Measurements from ENCODE around the gene LAMB4. TPM values are rescaled to one million over a fixed set of nuclear protein-coding genes. Genes with fewer than 3 reads are reported as not detected.

Gene LAMB4
- total and polyA plus RNA-seq, 2 of the 8 experiments (the other 6 are each of a cell fraction or from before 2014, with no cell fraction given): not detected

DNA sequence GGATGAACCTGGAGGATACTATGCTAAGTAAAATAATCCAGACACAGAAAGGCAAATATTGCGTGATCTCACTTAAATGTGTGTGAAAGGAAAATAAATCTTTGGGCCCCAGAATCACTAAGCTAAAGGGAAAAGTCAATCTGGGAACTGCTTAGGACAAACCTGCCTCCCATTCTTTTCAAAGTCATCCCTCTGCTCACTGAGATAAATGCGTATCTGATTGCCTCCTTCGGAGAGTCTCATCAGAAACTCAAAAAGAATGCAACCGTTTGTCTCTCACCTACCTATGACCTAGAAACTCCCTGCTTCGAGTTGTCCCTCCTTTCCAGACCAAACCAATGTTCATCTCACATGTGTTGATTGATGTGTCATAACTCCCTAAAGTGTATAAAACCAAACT lies 40.1 kb upstream of the LAMB4 start:
- no peak overlapping the region for H2BK120ac ChIP-seq (replicated peaks; ENCODE audit: low read depth, low read length)
- TF ChIP-seq TCF12 (IDR thresholded peaks at IDR 0.05; ENCODE audit: low read depth, low read length) (no peak), BRCA1 (IDR thresholded peaks at IDR 0.05; ENCODE audit: low read depth, low read length) (no peak), SRF (IDR thresholded peaks at IDR 0.05; ENCODE audit: low read depth, low read length) (no peak), GTF2F1 (IDR thresholded peaks at IDR 0.05; ENCODE audit: borderline replicate concordance, low read depth, low read length) (no peak), CHD2 (IDR thresholded peaks at IDR 0.05; ENCODE audit: low read length) (no peak), PHF8 (conservative IDR thresholded peaks at IDR 0.05; ENCODE audit: low read depth, low read length) (no peak), POLR2A (IDR thresholded peaks at IDR 0.05; ENCODE audit: control extremely low read depth in 1 of 2, low read depth in 2 of 2, low read length in 2 of 2) (no peak), RNF2 (IDR thresholded peaks at IDR 0.05; ENCODE audit: borderline replicate concordance, low read depth, low read length, missing control alignments, poor library complexity, severe bottlenecking) (no peak), SIX5 (IDR thresholded peaks at IDR 0.05; ENCODE audit: low read depth, low read length) (no peak), SP1 (IDR thresholded peaks at IDR 0.05; ENCODE audit: low read depth, low read length) (no peak), RAD21 (IDR thresholded peaks at IDR 0.05 in 1 of 2, conservative IDR thresholded peaks at IDR 0.05 in 1 of 2; ENCODE audit: low read depth in 2 of 2, low read length in 2 of 2) (no peak), YY1 (IDR thresholded peaks at IDR 0.05; ENCODE audit: low read depth, low read length) (no peak), EGR1 (IDR thresholded peaks at IDR 0.05; ENCODE audit: borderline replicate concordance, low read depth, low read length) (no peak)
- no peaks in the 10 kb centered on the region for H3K23me2 ChIP-seq (ENCODE audit: low read depth, low read length)
- peaks cover 0 to 3% (median 1%) of the 10 kb centered on the region in 4 experiments; a peak in 3 of 7 replicates for H3K4me1 ChIP-seq (replicated peaks in 1 of 4; ENCODE audit: control insufficient read depth in 3 of 4, insufficient read depth in 4 of 4, low read length in 3 of 4)
- no peak overlapping the region for H3K9ac ChIP-seq (replicated peaks in 1 of 4; ENCODE audit: extremely low read depth in 1 of 4, low read depth in 3 of 4, low read length in 3 of 4)
- H3K79me2 ChIP-seq (ENCODE audit: control insufficient read depth in 1 of 2, insufficient read depth in 2 of 2, low read length in 2 of 2): no peaks in the 10 kb centered on the region
- no peak overlapping the region for H3K23ac ChIP-seq (ENCODE audit: insufficient read length)
- H3K4me3 ChIP-seq (ENCODE audit: extremely low read depth in 1 of 4, insufficient read depth in 2 of 4, low read depth in 3 of 4, low read length in 4 of 4): no peak overlapping the region
- no peak overlapping the region for H3K27ac ChIP-seq (ENCODE audit: low read depth, low read length)
- no peak overlapping the region for H3K14ac ChIP-seq (ENCODE audit: insufficient read length)
- no peak overlapping the region for H2BK12ac ChIP-seq (ENCODE audit: low read depth, low read length)
- no peaks in the 10 kb centered on the region for H3K27me3 ChIP-seq (replicated peaks in 1 of 4; ENCODE audit: control insufficient read depth in 3 of 4, extremely low read depth in 1 of 4, insufficient read depth in 3 of 4, low read length in 3 of 4)
- H3K56ac ChIP-seq (replicated peaks; ENCODE audit: insufficient read length, low read depth, low read length): no peak overlapping the region
- H3K18ac ChIP-seq (ENCODE audit: extremely low read depth, low read length): no peak overlapping the region
- FAIRE-seq: no peak
- no peak overlapping the region for H2BK15ac ChIP-seq (ENCODE audit: low read length)
- H3K4me2 ChIP-seq (ENCODE audit: insufficient read depth in 1 of 2, low read depth in 2 of 2, low read length in 2 of 2): no peak overlapping the region
- H3K36me3 ChIP-seq (ENCODE audit: control insufficient read depth in 2 of 4, insufficient read depth in 4 of 4, low read length in 3 of 4): no peaks in the 10 kb centered on the region
- no peak overlapping the region for H4K8ac ChIP-seq (ENCODE audit: extremely low read depth, insufficient read depth, low read length)
- POLR2A ChIA-PET (ENCODE audit: partially characterized antibody): no interaction called here
- no peak overlapping the region for H3K4ac ChIP-seq (replicated peaks; ENCODE audit: insufficient read length, low read depth, low read length)
- 70% methylated on average over 5 of the region's 5 CpGs; no CpG with 5 or more reads in 1 of the 2 experiments for WGBS, 2 experiments (ENCODE audit: extremely low coverage in 1 of 2, insufficient coverage in 1 of 2, insufficient read length in 1 of 2, insufficient replicate concordance in 2 of 2, low coverage in 1 of 2, low lambda C conversion rate in 2 of 2, missing lambda C conversion rate in 1 of 2)
- CTCF ChIA-PET (ENCODE audit: partially characterized antibody): no interaction called here
- H4K20me1 ChIP-seq (replicated peaks in 1 of 2; ENCODE audit: control insufficient read depth in 1 of 2, insufficient read depth in 2 of 2, low read length in 2 of 2): no peaks in the 10 kb centered on the region
- H3K9me3 ChIP-seq (ENCODE audit: insufficient read depth in 2 of 2, low read depth in 1 of 2, low read length in 1 of 2): no peaks in the 10 kb centered on the region
- H2BK5ac ChIP-seq (ENCODE audit: low read depth, low read length): no peak overlapping the region
- no peak overlapping the region for H4K91ac ChIP-seq (replicated peaks; ENCODE audit: insufficient read length, low read length)
- no peak overlapping the region for H2AFZ ChIP-seq (ENCODE audit: low read length)
- no peak overlapping the region for H4K5ac ChIP-seq (ENCODE audit: insufficient read length, low read depth, low read length)
- no peak overlapping the region for H2BK20ac ChIP-seq (ENCODE audit: low read length)
- H3K79me1 ChIP-seq (ENCODE audit: low read depth, low read length): no peaks in the 10 kb centered on the region
- no peak for DNase-seq (ENCODE audit: low read depth in 1 of 2, low spot score in 2 of 2)
- H2AK5ac ChIP-seq (ENCODE audit: low read depth, low read length): no peak overlapping the region

All from H1 (cell line).